Measurements from ENCODE around the gene B9D1. TPM values are rescaled to one million over a fixed set of nuclear protein-coding genes. Genes with fewer than 3 reads are reported as not detected.

The B9D1 gene
- total and polyA plus RNA-seq, 8 donors = 10.9 to 22.8 (median 16.8) TPM; not detected in 2

DNA sequence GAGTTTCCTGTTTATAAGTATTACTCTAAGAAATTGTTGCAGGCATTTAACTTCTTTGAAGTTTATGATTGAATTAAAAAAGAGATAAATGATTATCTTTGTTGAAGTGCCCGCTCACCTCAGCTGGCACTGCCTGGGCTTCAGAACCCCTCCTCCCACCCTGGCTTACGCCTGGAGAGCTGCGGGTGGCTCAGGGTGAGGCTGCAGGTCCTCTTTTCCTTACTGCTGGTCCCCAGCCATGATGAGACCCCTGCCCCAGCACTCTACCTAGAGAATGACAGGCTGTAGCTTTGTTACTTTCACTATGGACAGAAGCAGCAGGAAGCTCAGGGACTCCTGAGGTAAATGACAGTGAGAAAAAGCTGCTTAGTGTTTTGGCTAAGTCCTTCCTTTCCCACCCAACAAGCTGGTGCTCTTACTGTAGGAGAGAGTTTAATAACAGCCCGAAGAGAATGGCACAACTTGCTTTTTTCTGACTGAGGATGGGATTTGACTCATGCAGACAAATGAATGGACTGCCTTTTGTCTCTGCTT lies 63.2 kb downstream of the B9D1 start:
- Histone ChIP-seq H3K27me3 (no peaks in the 10 kb centered on the region), H3K4me3 (no peak overlapping the region), H3K27ac (peak overlapping the region in 1 of 5 donors; percentile 43), H3K9me3 (no peaks in the 10 kb centered on the region), H3K4me1 (peaks cover 6 to 79% (median 41%) of the 10 kb centered on the region in 4 donors), H3K36me3 (peaks cover 0 to 5% (median 2%) of the 10 kb centered on the region in 4 donors)
- DNase-seq = no peak
- intact Hi-C loops (cut with DNase I; ENCODE audit: low total_unique reads) = no loop called here
- no peak for TF ChIP-seq POLR2AphosphoS5 (IDR thresholded peaks at IDR 0.05)
- TF ChIP-seq POLR2A (IDR thresholded peaks at IDR 0.05) = no peak
- TF ChIP-seq EP300 (IDR thresholded peaks at IDR 0.05) = no peak
- TF ChIP-seq, protein P1, sequence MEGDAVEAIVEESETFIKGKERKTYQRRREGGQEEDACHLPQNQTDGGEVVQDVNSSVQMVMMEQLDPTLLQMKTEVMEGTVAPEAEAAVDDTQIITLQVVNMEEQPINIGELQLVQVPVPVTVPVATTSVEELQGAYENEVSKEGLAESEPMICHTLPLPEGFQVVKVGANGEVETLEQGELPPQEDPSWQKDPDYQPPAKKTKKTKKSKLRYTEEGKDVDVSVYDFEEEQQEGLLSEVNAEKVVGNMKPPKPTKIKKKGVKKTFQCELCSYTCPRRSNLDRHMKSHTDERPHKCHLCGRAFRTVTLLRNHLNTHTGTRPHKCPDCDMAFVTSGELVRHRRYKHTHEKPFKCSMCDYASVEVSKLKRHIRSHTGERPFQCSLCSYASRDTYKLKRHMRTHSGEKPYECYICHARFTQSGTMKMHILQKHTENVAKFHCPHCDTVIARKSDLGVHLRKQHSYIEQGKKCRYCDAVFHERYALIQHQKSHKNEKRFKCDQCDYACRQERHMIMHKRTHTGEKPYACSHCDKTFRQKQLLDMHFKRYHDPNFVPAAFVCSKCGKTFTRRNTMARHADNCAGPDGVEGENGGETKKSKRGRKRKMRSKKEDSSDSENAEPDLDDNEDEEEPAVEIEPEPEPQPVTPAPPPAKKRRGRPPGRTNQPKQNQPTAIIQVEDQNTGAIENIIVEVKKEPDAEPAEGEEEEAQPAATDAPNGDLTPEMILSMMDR (IDR thresholded peaks at IDR 0.05) = no peak
- WGBS, 5 donors = 69 to 78% (median 74%) methylated on average over 4 of the region's 4 CpGs

DNA sequence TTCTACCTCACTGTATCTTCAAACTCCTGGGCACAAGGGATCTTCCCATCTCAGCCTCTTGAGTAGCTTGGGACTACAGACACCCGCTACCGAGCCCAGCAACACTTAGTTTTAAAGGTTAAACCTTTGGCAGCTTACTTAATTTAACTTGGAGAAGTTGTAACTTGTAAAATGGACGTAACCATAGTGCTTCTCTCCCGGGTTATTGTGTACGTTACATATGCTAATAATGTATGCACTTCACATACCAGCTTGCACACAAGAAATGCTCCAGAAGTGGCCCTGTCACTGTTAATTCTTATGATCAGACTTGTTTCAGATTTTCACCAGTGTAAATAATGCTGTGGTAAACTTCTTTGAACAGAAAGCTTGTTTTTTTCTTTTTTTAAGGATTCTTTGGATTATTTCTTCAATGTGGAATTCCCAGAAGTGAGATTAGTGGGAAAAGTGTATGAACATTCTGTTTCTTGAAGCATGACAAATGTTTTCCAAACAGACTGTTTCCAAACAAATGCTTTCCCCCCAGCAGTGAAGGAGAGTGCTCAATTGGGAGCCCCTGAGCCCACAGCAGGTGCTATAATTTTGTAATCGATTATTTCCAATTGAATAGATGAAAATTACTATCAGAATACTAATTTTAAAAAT lies 63.8 kb downstream of the B9D1 start:
- Histone ChIP-seq H3K4me3 (no peak overlapping the region), H3K9me3 (no peaks in the 10 kb centered on the region), H3K27ac (peak overlapping the region in 2 of 5 donors; percentile 1 to 35), H3K4me1 (peaks cover 4 to 73% (median 37%) of the 10 kb centered on the region in 4 donors), H3K27me3 (no peaks in the 10 kb centered on the region), H3K36me3 (peaks cover 0 to 5% (median 2%) of the 10 kb centered on the region in 4 donors)
- TF ChIP-seq, protein P1 (IDR thresholded peaks at IDR 0.05) = no peak
- TF ChIP-seq POLR2AphosphoS5 (IDR thresholded peaks at IDR 0.05) (no peak), POLR2A (IDR thresholded peaks at IDR 0.05) (no peak), EP300 (IDR thresholded peaks at IDR 0.05) (no peak)
- no peak for DNase-seq
- 62 to 68% (median 64%) methylated on average over 6 of the region's 6 CpGs for WGBS, 5 donors
- intact Hi-C loops (cut with DNase I; ENCODE audit: low total_unique reads) = no loop called here

DNA sequence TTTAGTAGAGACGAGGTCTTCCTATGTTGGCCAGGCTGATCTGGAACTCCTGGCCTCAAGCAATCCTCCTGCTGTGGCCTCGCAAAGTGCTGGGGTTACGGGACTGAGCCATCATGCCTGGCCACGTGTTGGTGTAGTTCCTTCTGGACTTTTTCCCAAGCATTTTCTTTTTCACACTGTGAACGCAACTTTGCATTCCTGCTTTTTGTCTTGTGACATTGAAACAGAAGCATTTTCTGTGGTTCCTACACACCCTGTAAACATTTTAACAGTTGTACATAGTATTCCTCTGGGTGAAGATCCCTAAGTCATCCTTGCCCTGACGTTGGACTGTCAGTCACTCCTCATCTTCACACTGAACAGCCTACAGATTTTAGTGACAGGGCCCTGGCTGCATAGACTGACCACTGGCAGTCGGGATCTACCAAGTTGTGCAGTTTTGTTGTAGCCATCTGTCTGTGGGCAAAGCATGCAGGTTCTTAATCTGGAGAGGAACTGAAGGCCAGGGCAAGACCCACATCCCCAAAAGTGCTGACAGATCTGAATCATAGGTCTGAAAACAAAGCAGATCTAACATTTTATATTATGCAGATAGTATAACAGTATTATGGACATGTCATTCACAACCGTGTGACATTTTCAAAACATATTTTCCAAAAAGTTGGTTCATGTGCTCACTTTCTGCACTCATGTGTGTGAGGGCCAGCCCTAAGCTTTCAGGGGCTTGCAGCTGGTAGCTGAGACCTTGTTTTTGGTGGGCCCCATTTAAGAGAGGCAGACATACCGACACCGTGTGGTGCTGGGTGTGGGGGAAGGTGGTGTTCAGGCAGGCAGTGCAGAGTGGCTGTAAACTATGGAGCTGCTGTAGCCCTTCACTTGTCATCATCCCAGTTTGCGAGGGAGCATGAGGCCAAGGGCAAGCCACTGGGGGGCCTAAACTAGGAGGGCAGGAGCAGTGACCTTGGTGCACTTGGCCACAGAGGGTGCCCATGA lies 65.4 kb downstream of the B9D1 start:
- Histone ChIP-seq H3K36me3 (peaks cover 0 to 5% (median 2%) of the 10 kb centered on the region in 4 donors), H3K9me3 (no peaks in the 10 kb centered on the region), H3K4me3 (no peak overlapping the region), H3K27me3 (no peaks in the 10 kb centered on the region), H3K4me1 (peaks cover 4 to 60% (median 32%) of the 10 kb centered on the region in 4 donors), H3K27ac (no peak overlapping the region)
- WGBS, 5 donors = 80 to 91% (median 88%) methylated on average over 11 of the region's 11 CpGs
- DNase-seq = no peak
- TF ChIP-seq POLR2A (IDR thresholded peaks at IDR 0.05) = no peak
- TF ChIP-seq, protein P1 (IDR thresholded peaks at IDR 0.05) = no peak
- TF ChIP-seq POLR2AphosphoS5 (IDR thresholded peaks at IDR 0.05) = no peak
- no peak for TF ChIP-seq EP300 (IDR thresholded peaks at IDR 0.05)
- intact Hi-C loops (cut with DNase I; ENCODE audit: low total_unique reads) = no loop called here

DNA sequence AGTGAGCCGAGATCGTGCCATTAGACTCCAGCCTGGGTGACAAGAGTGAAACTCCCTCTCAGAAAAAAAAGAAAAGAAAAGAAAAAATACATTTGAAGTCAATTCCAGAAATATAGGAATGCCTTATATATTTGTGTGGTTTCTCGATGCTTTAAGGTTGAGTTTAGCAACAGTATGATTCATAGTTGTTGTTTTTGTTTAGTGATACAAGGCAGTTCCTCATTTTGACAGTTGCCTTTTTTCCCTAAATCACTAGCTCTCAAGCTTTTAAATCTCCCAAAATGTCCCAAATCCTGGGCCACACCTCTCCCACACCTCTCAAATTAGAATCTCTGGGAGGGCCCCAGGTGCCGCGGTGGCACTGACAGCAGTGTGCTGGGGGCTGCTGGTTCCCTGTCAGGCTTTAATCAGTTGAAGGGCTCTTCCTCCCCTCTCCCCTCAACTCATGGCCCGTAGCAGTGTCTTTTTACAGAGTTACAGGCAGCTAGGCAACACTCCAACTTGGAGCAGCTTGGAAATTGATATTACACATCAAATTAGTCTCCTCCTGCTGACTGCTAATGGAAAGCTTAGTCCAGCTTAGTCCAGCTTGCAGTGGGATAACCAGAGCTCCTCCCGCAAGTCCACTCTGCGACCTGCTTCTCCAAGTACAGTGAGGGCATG lies 66.9 kb downstream of the B9D1 start:
- 72 to 83% (median 80%) methylated on average over 8 of the region's 8 CpGs for WGBS, 5 donors
- H3K4me1 ChIP-seq = peaks cover 4 to 72% (median 37%) of the 10 kb centered on the region in 4 donors
- peaks cover 0 to under 1% (median under 1%) of the 10 kb centered on the region in 4 donors for H3K36me3 ChIP-seq
- peak overlapping the region in 1 of 5 donors; percentile 34 for H3K27ac ChIP-seq
- no peak overlapping the region for H3K4me3 ChIP-seq
- TF ChIP-seq, protein P1 (IDR thresholded peaks at IDR 0.05) = no peak
- TF ChIP-seq POLR2AphosphoS5 (IDR thresholded peaks at IDR 0.05) (no peak), EP300 (IDR thresholded peaks at IDR 0.05) (no peak), POLR2A (IDR thresholded peaks at IDR 0.05) (no peak)
- no peaks in the 10 kb centered on the region for H3K27me3 ChIP-seq
- DNase-seq = peak in 1 of 2 donors; percentile 71
- H3K9me3 ChIP-seq = no peaks in the 10 kb centered on the region
- intact Hi-C loops (cut with DNase I; ENCODE audit: low total_unique reads) = no loop called here

Data from stomach (tissue), 9 donors.